Coronary artery (tissue), 2 donors: ENCODE measurements around the gene KRT4.

Source experiments
- DNase-seq: peaks from one replicate; pipeline ENCODE4 v3.0.0-alpha.2; 2017; ENCODE audit warnings: low spot score
- H3K27ac ChIP-seq, 2 donors: fragments of 200-600 bp; sonication (generic); one replicate each; pipeline ENCODE4 v1.5.1; 2016 to 2019
- H3K4me3 ChIP-seq: fragments of 200-600 bp; sonication (generic); 2 replicates; pipeline ENCODE4 v1.5.1; 2016; ENCODE audit warnings: mild to moderate bottlenecking, moderate library complexity
- TF ChIP-seq, protein P1 (sequence below): fragments of 200-600 bp; sonication (generic); IDR thresholded peaks from one replicate; pipeline ENCODE4 v1.5.1; 2019; ENCODE audit warnings: antibody characterized with exemption

The KRT4 gene

DNA sequence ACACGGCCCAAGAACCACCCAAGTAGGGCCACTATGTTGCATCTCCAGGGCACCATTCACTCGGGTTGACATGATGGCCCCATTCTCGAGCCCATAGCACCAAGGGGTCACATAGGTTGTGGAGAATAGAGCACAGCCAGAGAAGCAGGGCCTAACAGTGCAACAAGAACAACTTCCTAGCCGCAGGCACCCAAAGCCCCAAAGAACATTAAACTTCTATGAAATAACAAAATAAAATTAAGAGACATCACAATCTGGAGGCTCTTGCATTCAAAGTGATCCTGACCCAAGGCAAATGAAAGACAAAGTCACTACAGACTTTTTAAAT, 1.9 kb downstream of the KRT4 start:
- TF ChIP-seq, protein P1, sequence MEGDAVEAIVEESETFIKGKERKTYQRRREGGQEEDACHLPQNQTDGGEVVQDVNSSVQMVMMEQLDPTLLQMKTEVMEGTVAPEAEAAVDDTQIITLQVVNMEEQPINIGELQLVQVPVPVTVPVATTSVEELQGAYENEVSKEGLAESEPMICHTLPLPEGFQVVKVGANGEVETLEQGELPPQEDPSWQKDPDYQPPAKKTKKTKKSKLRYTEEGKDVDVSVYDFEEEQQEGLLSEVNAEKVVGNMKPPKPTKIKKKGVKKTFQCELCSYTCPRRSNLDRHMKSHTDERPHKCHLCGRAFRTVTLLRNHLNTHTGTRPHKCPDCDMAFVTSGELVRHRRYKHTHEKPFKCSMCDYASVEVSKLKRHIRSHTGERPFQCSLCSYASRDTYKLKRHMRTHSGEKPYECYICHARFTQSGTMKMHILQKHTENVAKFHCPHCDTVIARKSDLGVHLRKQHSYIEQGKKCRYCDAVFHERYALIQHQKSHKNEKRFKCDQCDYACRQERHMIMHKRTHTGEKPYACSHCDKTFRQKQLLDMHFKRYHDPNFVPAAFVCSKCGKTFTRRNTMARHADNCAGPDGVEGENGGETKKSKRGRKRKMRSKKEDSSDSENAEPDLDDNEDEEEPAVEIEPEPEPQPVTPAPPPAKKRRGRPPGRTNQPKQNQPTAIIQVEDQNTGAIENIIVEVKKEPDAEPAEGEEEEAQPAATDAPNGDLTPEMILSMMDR: no peak
- no peak overlapping the region for H3K27ac ChIP-seq
- no peak for DNase-seq
- no peak overlapping the region for H3K4me3 ChIP-seq

DNA sequence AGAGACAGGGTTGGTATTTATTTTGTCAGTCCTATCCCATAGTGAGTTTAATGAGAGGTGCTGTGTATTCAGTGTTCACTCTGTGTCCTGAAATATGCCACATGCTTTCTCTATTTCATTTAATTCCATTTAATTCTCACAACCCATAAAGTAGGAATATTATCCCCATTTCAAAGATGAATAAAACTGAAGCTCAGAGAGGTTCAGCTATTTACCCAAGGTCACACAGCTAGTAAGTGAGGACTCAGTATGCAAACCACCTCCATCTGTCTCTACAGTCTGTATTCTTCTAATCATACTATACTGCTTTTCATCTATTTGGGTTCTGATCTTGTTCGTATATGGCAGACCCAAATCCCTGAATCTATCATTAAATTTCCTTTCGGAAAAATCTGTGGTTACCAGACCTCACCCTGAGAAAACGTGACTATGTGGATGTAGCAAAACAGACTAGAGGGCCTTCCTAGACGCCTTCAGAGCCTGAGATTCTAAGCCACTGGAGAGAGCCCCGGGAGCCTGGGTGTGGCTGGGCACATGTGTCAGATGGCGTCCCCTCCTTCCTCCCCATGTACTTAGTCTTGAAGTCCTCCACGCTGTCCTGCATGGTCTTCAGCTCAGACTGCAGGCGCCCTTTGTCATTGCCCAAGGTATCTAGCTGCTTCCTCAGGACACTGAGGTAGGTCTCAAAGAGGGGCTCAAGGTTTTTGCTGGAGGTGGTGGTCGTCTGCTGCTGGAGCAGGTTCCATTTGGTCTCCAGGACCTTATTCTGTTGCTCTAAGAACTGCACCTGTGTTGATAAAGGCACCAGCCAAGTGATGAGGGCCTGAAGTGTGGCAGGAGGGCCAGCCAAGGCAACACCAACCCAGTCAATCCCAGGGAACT, 2.5 kb downstream of the KRT4 start:
- Histone ChIP-seq H3K4me3 (no peak overlapping the region), H3K27ac (no peak overlapping the region)
- TF ChIP-seq, protein P1: no peak
- no peak for DNase-seq

DNA sequence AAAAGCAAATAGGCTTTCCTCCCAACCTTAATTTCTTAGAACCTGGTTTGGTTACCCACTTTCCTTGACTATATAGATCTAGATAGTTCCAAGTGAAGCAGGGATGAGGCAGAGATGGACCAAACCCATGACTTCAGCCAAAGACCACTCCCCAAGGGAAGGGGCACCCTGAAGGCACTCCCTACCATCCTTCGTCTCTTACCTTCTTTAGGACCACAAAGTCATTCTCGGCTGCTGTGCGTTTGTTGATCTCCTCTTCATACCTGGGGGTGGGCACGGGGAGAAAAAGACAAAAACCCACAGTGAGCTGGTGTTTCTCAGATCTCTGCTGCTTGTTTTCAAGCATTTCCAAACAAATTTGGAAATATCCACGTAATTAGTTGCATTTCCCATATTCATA, 3.4 kb downstream of the KRT4 start:
- Histone ChIP-seq H3K4me3 (no peak overlapping the region), H3K27ac (no peak overlapping the region)
- TF ChIP-seq, protein P1: no peak
- DNase-seq: no peak

DNA sequence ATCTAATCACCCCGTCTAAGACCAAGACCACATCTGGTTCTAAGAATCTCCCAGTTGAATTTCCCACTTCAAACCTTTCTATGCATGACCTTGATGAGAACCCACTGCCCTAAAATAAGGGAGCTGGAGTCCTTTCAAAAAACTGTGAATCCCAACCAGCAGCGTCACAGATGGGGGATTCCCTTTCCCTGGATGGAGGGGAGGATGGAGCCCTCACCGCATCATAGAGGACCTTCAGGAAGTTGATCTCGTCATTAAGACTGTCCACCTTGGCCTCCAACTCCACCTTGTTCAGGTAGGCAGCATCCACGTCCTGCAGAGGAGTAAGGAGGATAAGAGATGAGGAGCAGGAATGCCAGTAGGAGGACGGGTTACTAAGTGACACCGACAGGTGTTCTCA, 4.8 kb downstream of the KRT4 start:
- TF ChIP-seq, protein P1: no peak
- no peak for DNase-seq

DNA sequence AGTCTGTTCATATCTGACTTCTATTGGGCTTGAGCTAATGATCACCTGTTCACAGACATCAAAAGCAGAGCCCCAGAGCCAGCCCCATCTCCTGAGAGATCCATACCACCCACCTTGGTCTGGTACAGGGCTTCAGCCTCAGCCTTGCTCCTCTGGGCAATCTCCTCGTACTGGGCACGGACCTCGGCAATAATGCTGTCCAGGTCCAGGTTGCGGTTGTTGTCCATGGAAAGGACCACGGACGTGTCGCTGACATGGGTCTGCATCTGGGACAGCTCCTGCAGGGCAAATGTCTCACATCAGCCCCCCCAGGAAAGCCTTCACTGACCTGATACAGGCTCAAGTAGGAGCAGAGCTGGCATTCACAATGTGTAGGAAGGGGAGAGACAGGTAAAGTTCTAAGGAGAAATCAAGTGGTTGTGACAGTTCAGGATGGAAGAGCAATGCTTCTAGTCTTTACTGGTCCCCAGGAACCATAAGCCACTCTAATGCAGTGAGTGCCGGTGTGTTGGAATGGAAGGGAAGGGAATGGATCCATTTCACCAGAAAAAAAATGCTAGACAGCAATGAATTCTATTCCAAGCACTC, 5.2 kb downstream of the KRT4 start:
- Histone ChIP-seq H3K27ac (no peak overlapping the region), H3K4me3 (no peak overlapping the region)
- DNase-seq: no peak
- TF ChIP-seq, protein P1: no peak

More for the DNA sequence above, 4.8 kb downstream of the KRT4 start:
- Histone ChIP-seq H3K27ac (no peak overlapping the region), H3K4me3 (no peak overlapping the region)

DNA sequence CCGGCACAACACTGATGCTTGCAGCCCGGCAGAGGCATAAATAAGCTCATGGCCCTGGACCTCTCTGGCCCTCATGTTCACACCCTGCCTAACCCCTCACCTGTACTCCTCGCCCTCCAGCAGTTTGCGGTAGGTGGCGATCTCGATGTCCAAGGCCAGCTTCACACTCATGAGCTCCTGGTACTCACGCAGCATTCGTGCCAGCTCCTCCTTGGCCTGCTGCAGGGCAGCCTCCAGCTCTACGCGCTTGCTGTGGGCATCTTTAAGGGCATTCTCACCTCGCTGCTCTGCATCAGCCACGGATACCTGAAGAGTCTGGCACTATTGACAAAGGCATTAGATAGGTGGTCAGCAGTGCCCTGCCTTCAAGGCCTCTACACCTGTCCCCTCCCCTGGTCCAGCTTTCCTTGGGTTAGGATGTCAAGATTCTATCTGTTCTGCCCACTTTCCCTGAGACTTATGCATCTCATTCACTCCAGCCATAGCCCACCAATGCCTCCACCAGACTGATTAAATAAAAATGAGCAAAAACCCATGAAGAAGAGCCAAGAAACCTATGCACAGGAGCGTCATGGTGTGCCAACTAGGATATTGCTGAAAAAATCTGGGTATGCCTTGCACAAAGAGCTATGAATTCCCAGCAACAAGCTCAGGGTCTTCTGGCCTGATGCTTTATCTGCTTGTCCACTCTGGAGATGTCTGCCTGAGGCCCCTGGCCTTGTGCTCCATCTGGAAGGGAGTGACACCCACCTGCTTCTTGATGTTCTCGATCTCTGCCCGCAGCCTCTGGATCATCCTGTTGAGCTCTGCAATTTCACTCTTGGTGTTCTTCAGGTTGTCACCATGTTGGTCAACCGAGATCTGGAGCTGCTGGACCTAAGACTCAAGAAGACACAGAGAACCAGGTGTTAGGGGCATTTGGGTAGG, 6.1 kb downstream of the KRT4 start:
- Histone ChIP-seq H3K4me3 (no peak overlapping the region), H3K27ac (no peak overlapping the region)
- no peak for DNase-seq
- TF ChIP-seq, protein P1: no peak
